Cortex of kidney (tissue), 1 donor: Measurements from ENCODE around the gene ATP13A2.
"Not testable (repeated sequence)": the region's sequence is repeated elsewhere in the genome, so short reads cannot be mapped to it uniquely, and the experiment has no call there.

Source experiments
- DNase-seq: peaks from one replicate; lab custom pipeline; 2025; lab: John Stamatoyannopoulos, UW

The ATP13A2 gene

GRCh38 chr1:16979475-16980327 is 32.0 kb downstream of the ATP13A2 start:
- DNase-seq, result no peak

- no peak for DNase-seq
These were observed 32.9 kb downstream of the ATP13A2 start for GRCh38 chr1:16978567-16979474.

GRCh38 chr1:16978139-16978538 is 33.6 kb downstream of the ATP13A2 start:
- DNase-seq, result no peak

- no peak for DNase-seq
These were observed 34.4 kb downstream of the ATP13A2 start for GRCh38 chr1:16977377-16977776.

- no peak for DNase-seq
These were observed 34.8 kb downstream of the ATP13A2 start for GRCh38 chr1:16976966-16977365.

GRCh38 chr1:16975838-16976237 is 35.9 kb downstream of the ATP13A2 start:
- no peak for DNase-seq

GRCh38 chr1:16975211-16975610 is 36.5 kb downstream of the ATP13A2 start:
- DNase-seq, result no peak

GRCh38 chr1:16973215-16973614 is 38.5 kb downstream of the ATP13A2 start:
- no peak for DNase-seq

- no peak for DNase-seq
These were observed 39.4 kb downstream of the ATP13A2 start for GRCh38 chr1:16972189-16972895.

- DNase-seq, result no peak
These were observed 40.2 kb downstream of the ATP13A2 start for GRCh38 chr1:16971341-16972188.

GRCh38 chr1:16970132-16970910 is 41.4 kb downstream of the ATP13A2 start:
- DNase-seq, result no peak

GRCh38 chr1:16969651-16970050 is 42.1 kb downstream of the ATP13A2 start:
- DNase-seq, result no peak

GRCh38 chr1:16969057-16969611 is 42.6 kb downstream of the ATP13A2 start:
- DNase-seq, result no peak

- DNase-seq, result no peak
These were observed 43.4 kb downstream of the ATP13A2 start for GRCh38 chr1:16968372-16968771.

GRCh38 chr1:16967962-16968361 is 43.8 kb downstream of the ATP13A2 start:
- DNase-seq, result no peak

GRCh38 chr1:16967095-16967575 is 44.6 kb downstream of the ATP13A2 start:
- no peak for DNase-seq

GRCh38 chr1:16966282-16966681 is 45.4 kb downstream of the ATP13A2 start:
- DNase-seq, result no peak

- DNase-seq, result no peak
These were observed 46.2 kb downstream of the ATP13A2 start for GRCh38 chr1:16965486-16966067.

GRCh38 chr1:16964169-16964568 is 47.6 kb downstream of the ATP13A2 start:
- not testable (repeated sequence) for DNase-seq
